NB4 (cell line): ENCODE results near the gene PALM.

Experiments
- DNase-seq: peaks from one replicate; pipeline ENCODE4 v3.0.0; 2010; ENCODE audit warnings: low read depth
- H3K4me3 ChIP-seq: one replicate; pipeline ENCODE4 v1.5.1; 2011; ENCODE audit warnings: mild to moderate bottlenecking, low read depth, low read length, moderate library complexity
- CTCF ChIP-seq: IDR thresholded peaks from one replicate; pipeline ENCODE4 v1.5.1; 2012; ENCODE audit warnings: low read depth, low read length
- MAX ChIP-seq: IDR thresholded peaks from 2 replicates; pipeline ENCODE4 v1.6.1; 2011; ENCODE audit warnings: low read depth, low read length
- MYC ChIP-seq: IDR thresholded peaks from 2 replicates; pipeline ENCODE4 v1.6.1; 2011; ENCODE audit warnings: low read depth, low read length
- POLR2A ChIP-seq: IDR thresholded peaks from 2 replicates; pipeline ENCODE4 v1.6.1; 2011; ENCODE audit warnings: mild to moderate bottlenecking; ENCODE audit not compliant: insufficient read length; ENCODE audit errors: extremely low read depth

PALM gene

GRCh38 chr19:746208-746819 is 37.6 kb downstream of the PALM start:
- TF ChIP-seq MAX (no peak), POLR2A (no peak), MYC (no peak), CTCF (no peak)
- no peak for DNase-seq

DNA sequence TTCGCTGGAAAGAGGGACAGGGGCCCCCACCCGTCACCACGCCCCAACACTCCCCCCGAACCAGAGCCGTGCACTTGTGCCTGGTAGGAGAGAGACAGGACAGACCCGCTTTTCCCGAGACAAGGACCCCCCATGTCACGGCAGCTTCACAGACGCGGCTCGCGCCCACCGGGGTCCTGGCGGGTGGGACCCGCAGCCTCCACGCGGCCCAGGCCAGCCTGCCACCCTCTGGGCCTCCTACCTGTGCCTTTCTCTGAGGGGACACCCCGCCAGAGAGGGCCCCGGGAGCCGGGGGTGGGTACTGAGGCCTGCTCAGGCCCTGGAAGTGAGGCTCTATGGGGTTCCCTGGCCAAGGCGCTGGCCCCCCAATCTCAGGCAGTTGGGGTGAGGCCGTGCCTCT is 38.2 kb downstream of the PALM start:
- TF ChIP-seq CTCF (no peak), MYC (no peak), POLR2A (no peak), MAX (no peak)
- DNase-seq = no peak
- H3K4me3 ChIP-seq = no peak overlapping the region

More at GRCh38 chr19:746208-746819, 37.6 kb downstream of the PALM start:
- no peak overlapping the region for H3K4me3 ChIP-seq

- no peak for DNase-seq
Measured at GRCh38 chr19:747432-748273, 38.9 kb downstream of the PALM start.

DNA sequence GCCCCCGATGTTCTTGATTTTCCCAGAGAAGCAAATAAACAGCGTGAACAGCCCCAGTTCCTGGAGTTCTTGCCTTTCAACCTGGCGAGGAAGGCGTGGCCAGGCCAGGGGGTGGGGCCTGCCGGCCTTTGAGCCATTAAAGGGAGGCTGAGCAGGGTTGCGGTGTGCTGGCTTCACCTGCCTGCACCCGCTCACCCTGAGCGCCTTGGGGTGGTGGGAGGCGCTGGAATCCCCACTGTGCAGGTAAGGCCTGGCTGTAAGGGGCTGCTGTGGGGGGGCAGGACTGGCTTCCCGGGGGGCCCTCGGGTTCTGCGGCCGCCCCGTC is 39.5 kb downstream of the PALM start:
- no peak for TF ChIP-seq MAX
- no peak for TF ChIP-seq CTCF
- no peak for TF ChIP-seq MYC
- no peak for TF ChIP-seq POLR2A
- no peak overlapping the region for H3K4me3 ChIP-seq

More at GRCh38 chr19:747432-748273, 38.9 kb downstream of the PALM start:
- TF ChIP-seq CTCF (no peak), MYC (no peak), MAX (no peak), POLR2A (no peak)
- no peak overlapping the region for H3K4me3 ChIP-seq

GRCh38 chr19:749811-750210 is 41.1 kb downstream of the PALM start:
- no peak overlapping the region for H3K4me3 ChIP-seq
- no peak for DNase-seq
- TF ChIP-seq MAX (no peak), CTCF (no peak), POLR2A (no peak), MYC (no peak)

More for the DNA sequence above, 39.5 kb downstream of the PALM start:
- DNase-seq = no peak
